Mesodermal cell (in vitro differentiated cells): ENCODE data around the gene DUSP8.

Source experiments
- H3K27ac ChIP-seq: 2 replicates; pipeline ENCODE4 v1.7.0; 2013; ENCODE audit warnings: mild to moderate bottlenecking, low read depth, low read length, moderate library complexity; ENCODE audit not compliant: severe bottlenecking
- H3K36me3 ChIP-seq: 2 replicates; pipeline ENCODE4 v1.7.1; 2013; ENCODE audit warnings: mild to moderate bottlenecking, low read length, moderate library complexity; ENCODE audit not compliant: control insufficient read depth, insufficient read depth
- H3K4me1 ChIP-seq: one replicate; pipeline ENCODE4 v1.7.1; 2013; ENCODE audit warnings: mild to moderate bottlenecking, low read length; ENCODE audit not compliant: insufficient read depth, control insufficient read depth, poor library complexity, severe bottlenecking
- H3K4me3 ChIP-seq: 2 replicates; pipeline ENCODE4 v1.7.0; 2013; ENCODE audit warnings: low read length, control low read depth, mild to moderate bottlenecking; ENCODE audit not compliant: insufficient read depth, poor library complexity, severe bottlenecking; ENCODE audit errors: extremely low read depth
- H3K9me3 ChIP-seq: 2 replicates; pipeline ENCODE4 v1.7.1; 2013; ENCODE audit warnings: mild to moderate bottlenecking, low read length, moderate library complexity; ENCODE audit not compliant: control insufficient read depth
- WGBS, 2 experiments: methylation state at CpG; one replicate each; pipeline ENCODE4 v1.1.5; 2013; ENCODE audit warnings: missing lambda C conversion rate in 2 of 2; ENCODE audit not compliant: insufficient coverage in 2 of 2; 5-methylcytosine and 5-hydroxymethylcytosine counted together

The DUSP8 gene

DNA sequence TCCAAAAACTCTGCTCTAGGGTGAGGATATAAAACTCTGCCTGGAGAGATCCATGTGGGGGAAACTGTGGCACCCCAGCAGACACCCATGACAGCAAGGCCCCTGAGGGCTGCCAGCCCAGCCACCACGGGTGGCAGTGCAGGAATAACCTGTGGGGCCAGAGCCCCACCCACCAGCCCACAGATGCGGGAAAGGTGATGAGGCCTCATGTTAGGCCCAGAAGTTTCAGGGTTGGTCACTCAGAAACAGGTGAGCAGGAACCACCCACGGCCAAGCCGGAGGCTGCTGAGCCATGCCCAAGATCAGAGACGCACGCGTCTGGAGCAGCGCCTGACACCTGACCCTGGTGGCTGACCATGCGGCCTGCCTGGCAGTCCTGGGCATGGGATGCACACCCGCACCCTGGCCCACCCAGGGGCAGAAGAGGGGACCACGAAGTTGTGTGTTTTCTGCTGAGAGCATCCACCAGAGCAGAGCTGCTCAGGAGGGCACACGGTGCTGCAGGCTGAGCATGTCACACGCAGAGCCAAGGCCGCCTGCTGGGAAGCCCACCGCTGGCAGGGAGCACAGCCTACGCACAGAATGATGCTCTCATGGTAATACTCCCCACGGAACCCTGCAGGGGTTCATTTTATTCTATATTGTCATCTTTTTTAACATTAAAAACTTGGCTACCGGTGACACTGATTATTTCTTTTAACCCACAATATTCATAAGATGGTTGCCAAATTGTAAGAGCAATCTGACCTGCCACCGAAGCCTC, 41.2 kb downstream of the DUSP8 start:
- H3K36me3 ChIP-seq: peaks cover 12% of the 10 kb centered on the region

DNA sequence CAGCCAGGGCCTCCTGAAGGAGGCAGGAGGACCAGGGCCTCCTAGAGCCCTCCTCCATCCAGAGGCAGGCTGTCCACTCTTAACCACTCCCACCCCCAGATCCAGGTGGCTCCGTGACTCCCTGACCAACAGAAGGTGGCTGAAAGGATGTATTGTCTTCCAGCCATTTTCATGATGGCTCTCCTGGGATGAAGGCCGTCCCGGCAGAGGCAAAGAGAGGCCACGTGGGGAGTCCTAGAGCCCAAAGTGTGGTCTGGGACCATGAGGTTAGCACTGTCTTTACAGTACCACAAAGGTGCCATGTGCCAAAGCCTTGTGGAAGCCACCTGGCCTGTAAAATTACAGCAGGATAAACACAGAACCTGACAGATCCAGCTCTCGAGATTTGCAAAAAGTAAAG, 42.3 kb downstream of the DUSP8 start:
- peaks cover 4% of the 10 kb centered on the region for H3K36me3 ChIP-seq
- WGBS, 2 experiments: 85% methylated on average over 3 of the region's 5 CpGs
- H3K4me1 ChIP-seq: peaks cover 5% of the 10 kb centered on the region
- no peak overlapping the region for H3K4me3 ChIP-seq
- no peak overlapping the region for H3K27ac ChIP-seq
- H3K9me3 ChIP-seq: no peaks in the 10 kb centered on the region

More for the DNA sequence above, 41.2 kb downstream of the DUSP8 start:
- H3K27ac ChIP-seq: no peak overlapping the region
- H3K4me1 ChIP-seq: peaks cover 7% of the 10 kb centered on the region
- H3K9me3 ChIP-seq: no peaks in the 10 kb centered on the region
- WGBS, 2 experiments: 97% methylated on average over 17 to 19 of the region's 19 CpGs
- H3K4me3 ChIP-seq: no peak overlapping the region

DNA sequence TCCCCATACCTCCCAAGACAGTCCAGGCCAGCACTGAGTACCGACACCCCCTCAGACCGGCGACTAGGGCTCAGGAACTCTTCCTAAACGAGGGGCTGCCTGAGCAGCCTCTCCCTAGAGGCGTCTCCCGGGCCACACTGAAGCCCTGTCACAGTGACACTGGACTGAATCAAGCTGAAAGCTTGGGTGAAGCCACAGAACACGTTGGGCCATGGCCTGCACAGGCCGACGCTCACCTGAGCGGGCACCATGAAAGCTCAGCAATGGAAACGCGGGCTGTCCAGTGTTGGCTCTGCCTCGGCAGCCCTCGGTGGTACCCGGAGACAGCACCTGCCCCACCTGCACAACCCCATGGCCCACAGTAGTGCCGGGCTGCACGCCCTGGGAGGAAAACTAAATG, 42.8 kb downstream of the DUSP8 start:
- Histone ChIP-seq H3K4me1 (peaks cover 5% of the 10 kb centered on the region), H3K9me3 (no peaks in the 10 kb centered on the region), H3K4me3 (no peak overlapping the region), H3K36me3 (peaks cover 2% of the 10 kb centered on the region), H3K27ac (no peak overlapping the region)
- 94 to 96% methylated on average over 15 to 16 of the region's 17 CpGs for WGBS, 2 experiments

DNA sequence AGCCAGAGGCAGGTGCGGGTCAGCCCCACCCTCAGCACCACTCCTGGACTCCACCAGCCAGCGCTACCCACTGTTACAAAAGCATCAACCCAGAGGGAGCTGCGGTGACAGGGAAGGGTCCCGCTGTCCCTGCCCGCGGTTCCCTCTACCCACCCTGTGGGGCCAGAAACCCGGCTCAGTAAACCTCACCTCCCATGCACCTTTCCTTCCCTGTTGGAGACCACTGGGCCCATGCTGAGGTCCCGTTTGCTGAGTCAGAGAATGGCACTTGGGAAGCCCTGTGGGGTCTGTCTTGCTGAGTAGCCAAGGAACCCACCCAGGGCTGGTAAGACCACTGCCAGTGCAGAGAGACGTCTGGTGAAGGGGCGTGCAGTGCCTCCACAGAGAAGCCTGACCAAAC, 43.4 kb downstream of the DUSP8 start:
- 89 to 95% methylated on average over 9 to 10 of the region's 10 CpGs for whole genome bisulfite sequencing, 2 experiments
- no peak overlapping the region for H3K4me3 ChIP-seq
- H3K4me1 ChIP-seq: peaks cover 5% of the 10 kb centered on the region
- H3K36me3 ChIP-seq: peaks cover 2% of the 10 kb centered on the region
- H3K9me3 ChIP-seq: no peaks in the 10 kb centered on the region
- no peak overlapping the region for H3K27ac ChIP-seq

DNA sequence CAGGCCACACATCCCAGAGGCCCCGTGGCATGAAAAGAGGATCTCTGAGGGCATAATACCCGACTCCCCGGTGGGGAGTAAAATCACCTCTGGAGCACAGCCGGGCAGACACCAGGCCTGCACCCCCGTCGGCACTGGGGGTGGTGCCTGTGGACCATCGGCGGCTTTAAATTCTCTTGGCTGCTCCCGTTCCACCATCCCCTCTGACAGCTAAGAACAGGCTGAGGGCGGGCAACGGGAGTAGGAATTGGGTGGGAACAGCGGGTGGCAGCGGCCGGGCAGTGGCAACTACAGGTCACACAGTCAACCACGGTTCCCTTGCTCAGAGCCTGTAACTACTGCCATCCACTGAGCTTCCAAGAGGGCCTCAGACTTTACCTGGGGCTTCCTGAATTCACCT, 45.3 kb downstream of the DUSP8 start:
- H3K9me3 ChIP-seq: no peaks in the 10 kb centered on the region

DNA sequence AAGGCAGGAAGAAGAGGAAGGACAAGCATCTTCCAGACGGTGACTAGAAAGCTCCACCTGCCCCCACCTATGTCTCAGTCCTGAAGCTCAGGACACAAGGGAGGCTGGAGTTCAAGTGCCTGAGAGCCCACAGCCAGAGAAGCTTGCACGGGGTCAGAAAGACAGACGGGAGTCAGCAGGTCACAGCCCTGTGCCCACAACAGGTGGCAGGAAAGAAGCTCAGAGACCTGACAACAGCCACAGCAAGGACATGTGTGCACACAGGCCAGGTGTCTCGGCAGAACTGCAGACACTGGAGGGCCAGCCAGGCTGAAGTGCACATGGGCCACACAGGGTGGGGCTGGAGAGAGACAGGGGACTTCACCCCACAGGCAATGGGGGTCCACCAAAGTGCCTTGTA, 48.3 kb downstream of the DUSP8 start:
- Histone ChIP-seq H3K36me3 (peaks cover 2% of the 10 kb centered on the region), H3K4me3 (no peak overlapping the region), H3K4me1 (no peaks in the 10 kb centered on the region), H3K9me3 (no peaks in the 10 kb centered on the region), H3K27ac (no peak overlapping the region)
- 91 to 95% methylated on average over 3 to 4 of the region's 4 CpGs for WGBS, 2 experiments

More for the DNA sequence above, 45.3 kb downstream of the DUSP8 start:
- Histone ChIP-seq H3K4me3 (no peak overlapping the region), H3K4me1 (no peaks in the 10 kb centered on the region), H3K27ac (no peak overlapping the region), H3K36me3 (peaks cover 2% of the 10 kb centered on the region)
- 84 to 97% methylated on average over 4 to 15 of the region's 15 CpGs for WGBS, 2 experiments

DNA sequence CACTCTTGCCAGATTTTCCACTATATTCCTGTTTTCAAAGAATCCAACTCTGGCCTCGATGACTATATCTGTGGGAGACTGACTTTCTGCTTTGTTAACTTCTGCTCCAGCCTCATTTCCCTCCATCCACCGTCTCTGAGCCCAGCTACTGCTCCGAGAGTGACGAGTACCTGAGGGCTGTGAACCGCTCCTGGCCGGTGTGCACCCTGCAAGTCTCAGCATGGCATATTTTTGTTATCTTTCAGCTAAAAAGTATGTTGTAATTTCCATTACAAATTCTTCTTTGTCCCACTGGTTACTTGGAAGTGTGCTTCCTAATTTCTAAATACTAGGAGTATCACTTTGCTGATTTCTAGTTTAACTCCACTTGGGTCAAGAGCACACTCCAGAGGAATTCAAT, 49.0 kb downstream of the DUSP8 start:
- no peaks in the 10 kb centered on the region for H3K4me1 ChIP-seq
- H3K9me3 ChIP-seq: no peaks in the 10 kb centered on the region
- no peaks in the 10 kb centered on the region for H3K36me3 ChIP-seq
- H3K4me3 ChIP-seq: no peak overlapping the region
- 95 to 100% methylated on average over 3 to 6 of the region's 6 CpGs for whole genome bisulfite sequencing, 2 experiments
- no peak overlapping the region for H3K27ac ChIP-seq

DNA sequence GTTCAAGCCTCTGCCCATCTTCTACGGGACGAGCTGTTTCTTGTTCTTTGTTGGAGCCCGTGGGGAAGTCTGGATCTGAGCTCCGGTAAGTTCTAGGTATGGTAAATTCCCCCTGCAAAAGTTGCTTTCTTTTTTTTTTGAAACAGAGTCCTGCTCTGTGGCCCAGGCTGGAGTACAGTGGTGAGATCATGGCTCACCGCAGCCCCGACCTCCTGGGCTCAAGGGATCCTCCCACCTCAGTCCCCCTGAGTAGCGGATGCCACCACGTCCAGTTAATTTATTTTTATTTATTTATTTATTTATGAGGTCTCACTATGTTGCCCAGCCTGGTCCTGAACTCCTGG, 50.0 kb downstream of the DUSP8 start:
- 97% methylated on average over 4 to 6 of the region's 8 CpGs for WGBS, 2 experiments
- H3K27ac ChIP-seq: no peak overlapping the region
- H3K9me3 ChIP-seq: no peaks in the 10 kb centered on the region
- no peaks in the 10 kb centered on the region for H3K4me1 ChIP-seq
- H3K36me3 ChIP-seq: no peaks in the 10 kb centered on the region
- no peak overlapping the region for H3K4me3 ChIP-seq

DNA sequence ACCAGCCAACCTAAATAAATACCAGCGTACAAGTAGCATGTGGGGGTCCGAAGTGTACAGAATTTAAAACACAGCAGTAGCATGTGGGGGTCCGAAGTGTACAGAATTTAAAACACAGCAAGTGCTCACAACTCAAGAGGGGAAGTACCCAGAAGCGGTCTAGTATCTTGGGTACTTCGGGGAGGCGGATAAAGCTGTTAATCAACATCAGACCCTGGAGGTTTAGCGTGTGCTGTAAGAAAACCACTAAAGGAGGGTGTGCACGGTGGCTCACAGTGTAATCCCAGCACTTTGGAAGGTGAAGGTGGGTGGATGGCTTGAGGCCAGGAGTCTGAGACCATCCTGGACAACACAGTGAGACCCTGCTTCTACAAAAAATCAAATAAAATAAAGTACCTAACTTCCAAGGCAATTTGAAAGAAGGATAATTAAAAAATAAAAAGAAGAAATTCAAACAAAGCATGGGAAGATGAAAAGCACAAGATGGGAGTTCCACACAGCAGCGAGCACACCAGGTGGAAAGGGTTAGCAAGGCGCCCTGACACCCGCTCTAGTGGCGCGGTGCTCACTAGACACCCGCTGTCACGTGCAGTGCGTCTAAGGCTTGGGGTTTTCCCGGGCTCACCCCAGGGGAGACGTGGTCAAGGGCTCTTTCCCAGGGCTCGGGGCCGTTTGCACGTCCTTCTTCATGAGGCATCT, 50.5 kb downstream of the DUSP8 start:
- 94 to 95% methylated on average over 20 of the region's 21 CpGs for WGBS, 2 experiments
- Histone ChIP-seq H3K4me3 (no peak overlapping the region), H3K4me1 (no peaks in the 10 kb centered on the region), H3K36me3 (no peaks in the 10 kb centered on the region), H3K27ac (no peak overlapping the region), H3K9me3 (no peaks in the 10 kb centered on the region)

DNA sequence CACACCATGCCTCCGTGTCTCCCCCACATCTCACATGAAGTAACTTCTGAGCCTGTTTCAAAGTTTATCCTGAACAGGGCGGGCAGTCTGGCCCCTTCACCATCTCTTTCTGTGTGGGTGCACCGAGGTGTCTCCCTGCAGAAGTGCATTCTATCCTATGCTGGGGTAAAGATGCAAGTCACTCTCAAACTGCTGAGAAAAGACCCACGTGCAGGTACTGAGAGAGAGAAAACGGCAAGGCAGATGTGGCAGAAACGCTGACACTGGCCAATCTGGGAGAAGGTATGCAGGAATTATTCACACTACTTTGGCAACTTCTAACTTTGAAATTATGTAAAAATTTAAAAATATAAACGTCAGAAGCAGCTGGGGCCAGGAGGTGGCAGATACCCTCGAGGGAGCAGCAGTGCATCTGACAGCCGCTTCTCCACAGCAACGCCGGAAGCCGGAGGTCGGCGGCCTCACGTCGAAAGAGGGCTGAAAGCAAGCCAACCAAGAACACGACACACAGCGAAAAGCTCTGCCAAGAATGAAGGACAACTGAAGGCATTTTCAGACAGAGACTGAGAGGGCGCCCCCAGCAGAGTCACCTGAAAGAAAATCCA, 51.3 kb downstream of the DUSP8 start:
- Histone ChIP-seq H3K36me3 (no peaks in the 10 kb centered on the region), H3K27ac (no peak overlapping the region), H3K4me3 (no peak overlapping the region), H3K4me1 (no peaks in the 10 kb centered on the region), H3K9me3 (no peaks in the 10 kb centered on the region)
- 83 to 86% methylated on average over 16 to 17 of the region's 19 CpGs for WGBS, 2 experiments

DNA sequence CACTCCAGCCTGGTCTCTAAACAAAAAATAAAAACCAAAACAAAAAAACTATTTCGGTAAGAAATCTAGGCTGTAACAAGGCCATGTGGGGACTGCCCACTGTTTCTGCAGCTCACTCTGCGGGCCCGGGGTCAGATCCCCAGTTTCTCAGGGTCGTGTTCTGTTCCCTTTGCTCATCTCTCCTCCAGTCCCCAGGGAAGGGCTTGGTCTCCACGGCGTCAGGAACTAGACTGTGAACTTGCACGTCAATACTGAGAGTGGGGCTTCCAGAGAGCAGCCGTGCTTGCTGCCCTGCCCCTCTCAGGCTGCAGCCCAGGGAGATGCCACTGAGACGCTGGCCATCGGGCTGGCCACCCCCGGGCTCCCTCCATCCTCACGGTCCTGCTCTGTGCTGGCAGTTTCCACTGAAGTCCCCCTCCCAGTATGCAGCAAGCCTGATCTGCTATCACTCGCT, 51.8 kb downstream of the DUSP8 start:
- WGBS, 2 experiments: 86 to 96% methylated on average over 10 to 13 of the region's 13 CpGs
- Histone ChIP-seq H3K36me3 (no peaks in the 10 kb centered on the region), H3K27ac (no peak overlapping the region), H3K4me1 (no peaks in the 10 kb centered on the region), H3K4me3 (no peak overlapping the region), H3K9me3 (no peaks in the 10 kb centered on the region)
